GM12892 (cell line): ENCODE data around the gene DHX15.

Experiments used
- POLR2A ChIP-seq: IDR thresholded peaks from 2 replicates; pipeline ENCODE4 v1.6.1; 2011; ENCODE audit warnings: low read depth, low read length, control low read depth
- POLR2AphosphoS5 ChIP-seq: IDR thresholded peaks from 2 replicates; pipeline ENCODE4 v1.6.1; 2011; ENCODE audit warnings: low read depth, low read length, control low read depth
- TAF1 ChIP-seq: IDR thresholded peaks from 2 replicates; pipeline ENCODE4 v1.6.1; 2011; ENCODE audit warnings: low read depth, mild to moderate bottlenecking, control low read depth, low read length, borderline replicate concordance

DNA sequence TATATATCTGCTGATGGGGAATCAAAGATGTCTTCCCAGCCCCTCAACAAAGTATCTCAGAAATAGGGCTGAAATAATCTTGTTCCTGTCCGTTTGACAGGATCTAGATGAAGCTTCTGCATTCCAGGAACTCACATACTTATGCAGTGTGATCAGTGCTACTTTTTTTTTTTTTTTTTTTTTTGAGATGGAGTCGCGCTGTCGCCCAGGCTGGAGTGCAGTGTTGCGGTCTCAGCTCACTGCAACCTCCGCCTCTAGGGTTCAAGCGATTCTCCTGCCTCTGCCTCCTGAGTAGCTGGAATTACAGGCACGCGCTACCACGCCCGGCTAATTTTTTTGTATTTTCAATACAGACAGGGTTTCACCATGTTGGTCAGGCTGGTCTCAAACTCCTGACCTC, 36.4 kb downstream of the DHX15 start:
- TF ChIP-seq POLR2AphosphoS5 (no peak), TAF1 (no peak), POLR2A (no peak)
